Mesothelial cell of epicardium (in vitro differentiated cells): ENCODE measurements around the gene FNIP2. TPM values are rescaled to one million over a fixed set of nuclear protein-coding genes. Genes with fewer than 3 reads are reported as not detected.

Experiments
- DNase-seq, 2 experiments: peaks; one replicate each; pipeline ENCODE4 v3.0.0; 2021; ENCODE audit warnings: low spot score in 2 of 2; ENCODE audit not compliant: unreplicated experiment in 2 of 2
- H3K27ac Mint-ChIP-seq: 2 replicates; pipeline ENCODE4 v1.8.0; 2021; ENCODE audit warnings: mixed read lengths
- H3K27me3 Mint-ChIP-seq: 2 replicates; pipeline ENCODE4 v1.8.0; 2021; ENCODE audit warnings: low read depth, mixed read lengths
- H3K36me3 Mint-ChIP-seq: 2 replicates; pipeline ENCODE4 v1.8.0; 2021; ENCODE audit warnings: mixed read lengths
- H3K4me1 Mint-ChIP-seq: 2 replicates; pipeline ENCODE4 v1.8.0; 2021; ENCODE audit warnings: mixed read lengths
- H3K4me3 Mint-ChIP-seq: 2 replicates; pipeline ENCODE4 v1.8.0; 2021; ENCODE audit warnings: mild to moderate bottlenecking, moderate library complexity, mixed read lengths
- H3K9me3 Mint-ChIP-seq: 2 replicates; pipeline ENCODE4 v1.8.0; 2021; ENCODE audit warnings: mixed read lengths
- total RNA-seq: library from RNA; stranded (reverse); gene quantifications from 3 replicates; pipeline ENCODE4 v1.2.1, GENCODE V29; 2021
- TF ChIP-seq, protein P1 (sequence below): fragments of 200-600 bp; sonication (generic); IDR thresholded peaks from one replicate; pipeline ENCODE4 v1.5.0; 2021; ENCODE audit warnings: antibody characterized with exemption; ENCODE audit not compliant: unreplicated experiment

The FNIP2 gene
- total RNA-seq, 1 donor from 2014 or later = 32.1 TPM

DNA sequence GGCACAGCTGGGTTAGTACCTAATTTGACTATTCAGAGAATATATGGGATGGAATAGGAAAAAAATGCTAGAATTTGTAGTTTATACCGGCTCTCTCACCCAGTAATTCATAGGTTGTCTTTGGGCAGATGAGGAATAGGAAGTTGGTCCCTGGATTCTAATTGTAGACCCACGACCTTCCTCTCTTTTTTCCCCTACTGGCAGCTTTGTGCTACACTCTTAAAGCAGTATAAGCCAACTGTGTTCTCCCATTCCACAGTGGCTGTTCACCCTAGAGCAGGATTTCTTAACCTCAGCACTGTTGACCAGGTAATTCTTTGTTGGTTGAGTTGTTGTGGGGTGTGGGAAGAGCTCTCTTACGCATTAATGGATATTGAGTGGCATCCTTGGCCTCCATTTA lies 92.9 kb downstream of the FNIP2 start:
- Mint-ChIP-seq H3K27ac (no peak overlapping the region), H3K36me3 (peaks cover 26% of the 10 kb centered on the region)

DNA sequence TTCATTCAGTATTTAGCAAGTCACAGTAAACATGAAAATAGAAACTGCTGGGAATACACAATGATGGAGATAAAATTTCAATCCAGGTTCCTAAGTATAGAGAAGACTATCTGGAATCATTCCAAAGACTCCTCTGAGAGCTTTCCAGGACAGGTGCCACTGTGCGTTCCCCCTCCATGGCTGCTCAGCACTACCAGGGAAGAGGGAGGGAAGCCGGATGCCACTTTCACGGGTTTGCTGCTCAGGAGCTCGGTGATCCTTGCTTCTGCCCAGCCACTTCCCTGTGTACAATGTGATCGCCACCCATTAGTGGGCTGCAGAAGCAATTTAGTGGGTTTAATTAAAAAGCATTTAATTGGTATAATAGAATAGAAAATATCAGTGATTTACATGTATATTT lies 94.5 kb downstream of the FNIP2 start:
- no peak overlapping the region for H3K4me3 Mint-ChIP-seq
- peaks cover 10% of the 10 kb centered on the region for H3K4me1 Mint-ChIP-seq
- TF ChIP-seq, protein P1, sequence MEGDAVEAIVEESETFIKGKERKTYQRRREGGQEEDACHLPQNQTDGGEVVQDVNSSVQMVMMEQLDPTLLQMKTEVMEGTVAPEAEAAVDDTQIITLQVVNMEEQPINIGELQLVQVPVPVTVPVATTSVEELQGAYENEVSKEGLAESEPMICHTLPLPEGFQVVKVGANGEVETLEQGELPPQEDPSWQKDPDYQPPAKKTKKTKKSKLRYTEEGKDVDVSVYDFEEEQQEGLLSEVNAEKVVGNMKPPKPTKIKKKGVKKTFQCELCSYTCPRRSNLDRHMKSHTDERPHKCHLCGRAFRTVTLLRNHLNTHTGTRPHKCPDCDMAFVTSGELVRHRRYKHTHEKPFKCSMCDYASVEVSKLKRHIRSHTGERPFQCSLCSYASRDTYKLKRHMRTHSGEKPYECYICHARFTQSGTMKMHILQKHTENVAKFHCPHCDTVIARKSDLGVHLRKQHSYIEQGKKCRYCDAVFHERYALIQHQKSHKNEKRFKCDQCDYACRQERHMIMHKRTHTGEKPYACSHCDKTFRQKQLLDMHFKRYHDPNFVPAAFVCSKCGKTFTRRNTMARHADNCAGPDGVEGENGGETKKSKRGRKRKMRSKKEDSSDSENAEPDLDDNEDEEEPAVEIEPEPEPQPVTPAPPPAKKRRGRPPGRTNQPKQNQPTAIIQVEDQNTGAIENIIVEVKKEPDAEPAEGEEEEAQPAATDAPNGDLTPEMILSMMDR = no peak
- H3K36me3 Mint-ChIP-seq = peaks cover 32% of the 10 kb centered on the region
- H3K9me3 Mint-ChIP-seq = no peaks in the 10 kb centered on the region
- H3K27ac Mint-ChIP-seq = no peak overlapping the region
- no peak for DNase-seq
- H3K27me3 Mint-ChIP-seq = no peaks in the 10 kb centered on the region

More for the DNA sequence above, 92.9 kb downstream of the FNIP2 start:
- no peak for DNase-seq
- H3K4me1 Mint-ChIP-seq = peaks cover 10% of the 10 kb centered on the region
- TF ChIP-seq, protein P1 = no peak
- no peak overlapping the region for H3K4me3 Mint-ChIP-seq
- H3K27me3 Mint-ChIP-seq = no peaks in the 10 kb centered on the region
- no peaks in the 10 kb centered on the region for H3K9me3 Mint-ChIP-seq

DNA sequence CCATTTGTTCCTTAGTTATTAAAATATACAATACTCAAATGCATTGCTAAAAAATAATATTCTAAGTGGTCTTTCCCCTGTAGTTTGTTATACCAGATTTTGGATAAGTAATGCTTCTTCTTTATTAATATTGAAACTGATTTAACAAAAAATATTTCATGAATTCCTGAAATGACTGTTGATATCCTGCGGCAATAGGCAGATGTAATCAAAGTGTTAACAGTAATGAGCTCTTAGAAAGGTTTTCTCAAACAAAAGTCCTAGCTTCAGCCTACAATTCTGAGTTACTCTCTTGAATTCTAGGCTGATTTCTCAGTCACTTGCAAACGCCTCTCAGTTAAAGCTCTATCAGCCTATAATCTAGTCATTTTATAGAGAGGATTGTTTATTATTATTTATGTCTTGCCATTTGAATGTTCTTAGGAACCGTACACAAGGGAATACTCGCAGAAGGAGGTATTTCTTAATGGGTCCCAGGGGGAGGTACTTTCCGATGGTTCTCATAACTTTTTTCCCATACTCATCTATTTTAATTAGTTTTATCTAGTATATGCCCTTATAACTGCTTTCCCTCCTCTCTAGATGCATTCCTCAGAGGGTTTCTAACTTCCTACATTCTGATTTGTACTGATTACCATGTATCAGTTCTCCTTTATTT lies 96.8 kb downstream of the FNIP2 start:
- no peak for DNase-seq
- peaks cover 43% of the 10 kb centered on the region for H3K36me3 Mint-ChIP-seq
- peak overlapping the region; percentile 60 for H3K27ac Mint-ChIP-seq
- no peaks in the 10 kb centered on the region for H3K9me3 Mint-ChIP-seq
- no peaks in the 10 kb centered on the region for H3K27me3 Mint-ChIP-seq
- H3K4me3 Mint-ChIP-seq = no peak overlapping the region
- H3K4me1 Mint-ChIP-seq = peaks cover 6% of the 10 kb centered on the region
- TF ChIP-seq, protein P1 = no peak

DNA sequence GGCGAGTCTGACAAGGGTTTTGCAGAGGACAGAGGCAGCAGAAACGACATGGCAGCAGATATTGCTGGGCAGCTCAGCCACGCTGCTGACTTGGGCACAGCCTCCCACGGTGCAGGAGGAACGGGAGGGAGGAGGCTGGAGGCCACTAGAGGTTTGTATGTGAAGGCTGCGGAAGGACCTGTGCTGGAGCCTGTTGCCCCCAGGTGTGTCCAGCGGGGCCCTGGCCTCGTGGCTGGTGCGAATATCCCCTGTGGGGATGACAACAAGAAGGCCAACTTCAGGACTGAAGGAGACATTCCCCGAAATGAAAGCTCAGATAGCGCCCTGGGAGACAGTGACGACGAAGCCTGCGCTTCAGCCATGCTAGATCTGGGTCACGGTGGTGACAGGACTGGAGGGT lies 100.2 kb downstream of the FNIP2 start:
- Mint-ChIP-seq H3K27me3 (no peaks in the 10 kb centered on the region), H3K36me3 (peaks cover 30% of the 10 kb centered on the region), H3K4me3 (no peak overlapping the region), H3K27ac (no peak overlapping the region), H3K9me3 (no peaks in the 10 kb centered on the region), H3K4me1 (peaks cover 20% of the 10 kb centered on the region)
- TF ChIP-seq, protein P1 = no peak
- DNase-seq = no peak

DNA sequence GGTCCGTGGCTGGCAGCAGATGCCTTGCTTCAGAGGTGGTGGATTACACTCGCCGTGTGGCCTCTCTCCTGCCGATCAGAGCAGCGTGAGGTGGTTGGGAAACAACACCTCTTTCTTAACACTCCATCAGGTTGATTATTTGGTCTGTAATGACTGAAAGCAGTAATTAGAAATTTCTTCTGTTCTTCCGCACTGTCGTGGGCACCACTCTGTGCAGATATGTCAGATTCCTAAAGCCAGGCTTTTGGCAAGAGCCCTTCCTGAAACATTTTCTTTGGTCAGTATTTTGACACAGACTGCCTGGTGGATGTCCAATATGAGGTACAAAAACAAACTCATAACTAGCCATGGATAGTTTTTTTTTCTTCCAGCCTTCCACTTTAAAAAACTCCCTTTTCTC lies 100.9 kb downstream of the FNIP2 start:
- no peak for DNase-seq
- Mint-ChIP-seq H3K4me3 (no peak overlapping the region), H3K27ac (no peak overlapping the region), H3K9me3 (no peaks in the 10 kb centered on the region), H3K27me3 (no peaks in the 10 kb centered on the region), H3K36me3 (peaks cover 25% of the 10 kb centered on the region), H3K4me1 (peaks cover 20% of the 10 kb centered on the region)
- TF ChIP-seq, protein P1 = no peak

DNA sequence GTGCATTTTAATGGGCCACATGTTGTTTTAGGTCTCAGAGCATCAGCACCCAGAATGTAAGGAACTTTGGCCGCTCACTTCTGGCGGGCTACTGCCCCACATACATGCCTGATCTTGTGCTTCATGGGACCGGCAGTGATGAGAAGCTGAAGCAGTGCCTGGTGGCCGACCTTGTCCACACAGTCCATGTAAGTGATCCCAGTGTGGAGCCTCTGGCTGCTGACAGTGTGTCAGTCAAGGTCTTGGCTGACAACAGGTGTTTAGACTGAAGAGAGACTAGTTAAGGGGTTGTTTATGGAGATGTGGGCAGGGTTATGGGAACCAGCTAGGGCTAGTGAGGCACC lies 101.4 kb downstream of the FNIP2 start:
- Mint-ChIP-seq H3K4me1 (peaks cover 20% of the 10 kb centered on the region), H3K9me3 (no peaks in the 10 kb centered on the region), H3K4me3 (no peak overlapping the region), H3K27ac (no peak overlapping the region), H3K36me3 (peaks cover 25% of the 10 kb centered on the region), H3K27me3 (no peaks in the 10 kb centered on the region)
- TF ChIP-seq, protein P1 = no peak
- no peak for DNase-seq
